ENCODE measurements around the gene ZNF488.

DNA sequence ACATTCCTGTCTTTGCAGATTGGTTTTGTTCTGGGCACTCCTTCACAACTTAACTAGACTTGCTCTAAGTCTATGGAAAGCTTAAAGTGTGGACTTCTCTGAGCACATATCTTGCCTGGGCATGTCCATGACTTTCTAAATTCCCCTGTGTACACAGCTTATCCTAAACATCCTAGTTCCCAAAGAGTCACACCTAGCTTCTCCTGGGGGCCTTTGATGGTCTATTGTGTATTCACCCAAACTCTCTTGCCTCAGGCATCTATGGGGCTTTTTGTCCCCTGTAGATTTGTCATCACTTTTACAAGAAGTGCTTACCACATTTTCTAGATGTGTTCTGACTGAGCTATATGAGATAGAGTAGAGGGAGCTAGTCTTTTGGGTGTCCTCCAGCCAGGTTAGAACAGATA, 12.2 kb upstream of the ZNF488 start:
- TF ChIP-seq, protein P1, sequence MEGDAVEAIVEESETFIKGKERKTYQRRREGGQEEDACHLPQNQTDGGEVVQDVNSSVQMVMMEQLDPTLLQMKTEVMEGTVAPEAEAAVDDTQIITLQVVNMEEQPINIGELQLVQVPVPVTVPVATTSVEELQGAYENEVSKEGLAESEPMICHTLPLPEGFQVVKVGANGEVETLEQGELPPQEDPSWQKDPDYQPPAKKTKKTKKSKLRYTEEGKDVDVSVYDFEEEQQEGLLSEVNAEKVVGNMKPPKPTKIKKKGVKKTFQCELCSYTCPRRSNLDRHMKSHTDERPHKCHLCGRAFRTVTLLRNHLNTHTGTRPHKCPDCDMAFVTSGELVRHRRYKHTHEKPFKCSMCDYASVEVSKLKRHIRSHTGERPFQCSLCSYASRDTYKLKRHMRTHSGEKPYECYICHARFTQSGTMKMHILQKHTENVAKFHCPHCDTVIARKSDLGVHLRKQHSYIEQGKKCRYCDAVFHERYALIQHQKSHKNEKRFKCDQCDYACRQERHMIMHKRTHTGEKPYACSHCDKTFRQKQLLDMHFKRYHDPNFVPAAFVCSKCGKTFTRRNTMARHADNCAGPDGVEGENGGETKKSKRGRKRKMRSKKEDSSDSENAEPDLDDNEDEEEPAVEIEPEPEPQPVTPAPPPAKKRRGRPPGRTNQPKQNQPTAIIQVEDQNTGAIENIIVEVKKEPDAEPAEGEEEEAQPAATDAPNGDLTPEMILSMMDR (IDR thresholded peaks at IDR 0.05) = no peak
- no peak for TF ChIP-seq POLR2A (IDR thresholded peaks at IDR 0.05)

Data from Peyer's patch (tissue), 4 donors.